Progenitor cell of endocrine pancreas (in vitro differentiated cells): ENCODE data around the gene C18orf63. TPM values are rescaled to one million over a fixed set of nuclear protein-coding genes. Genes with fewer than 3 reads are reported as not detected.
"Not testable (repeated sequence)": the region's sequence is repeated elsewhere in the genome, so short reads cannot be mapped to it uniquely, and the experiment has no call there.

Experiments
- DNase-seq: peaks from one replicate; pipeline ENCODE4 v3.0.0; 2021; ENCODE audit warnings: low spot score; ENCODE audit not compliant: unreplicated experiment
- H3K27ac Mint-ChIP-seq: 2 replicates; pipeline ENCODE4 v1.8.0; 2021; ENCODE audit warnings: mild to moderate bottlenecking, moderate library complexity, mixed read lengths
- H3K27me3 Mint-ChIP-seq: 2 replicates; pipeline ENCODE4 v1.8.0; 2021; ENCODE audit warnings: mixed read lengths
- H3K36me3 Mint-ChIP-seq: 2 replicates; pipeline ENCODE4 v1.8.0; 2022; ENCODE audit warnings: mixed read lengths; ENCODE audit not compliant: insufficient read depth
- H3K4me1 Mint-ChIP-seq: 2 replicates; pipeline ENCODE4 v1.8.0; 2021; ENCODE audit warnings: low read depth, mixed read lengths
- H3K4me3 Mint-ChIP-seq: 2 replicates; pipeline ENCODE4 v1.8.0; 2021; ENCODE audit warnings: low read depth, mild to moderate bottlenecking, moderate library complexity, mixed read lengths
- H3K9me3 Mint-ChIP-seq: 2 replicates; pipeline ENCODE4 v1.8.0; 2021; ENCODE audit warnings: low read depth, mixed read lengths
- total RNA-seq: library from RNA; stranded (reverse); gene quantifications from 2 replicates; pipeline ENCODE4 v1.2.1, GENCODE V29; 2021
- TF ChIP-seq, protein P1 (sequence below): fragments of 200-600 bp; sonication (generic); IDR thresholded peaks from one replicate; pipeline ENCODE4 v1.5.0; 2021; ENCODE audit warnings: antibody characterized with exemption, mild to moderate bottlenecking; ENCODE audit not compliant: unreplicated experiment

Gene C18orf63
- total RNA-seq, 1 donor from 2014 or later: not detected

DNA sequence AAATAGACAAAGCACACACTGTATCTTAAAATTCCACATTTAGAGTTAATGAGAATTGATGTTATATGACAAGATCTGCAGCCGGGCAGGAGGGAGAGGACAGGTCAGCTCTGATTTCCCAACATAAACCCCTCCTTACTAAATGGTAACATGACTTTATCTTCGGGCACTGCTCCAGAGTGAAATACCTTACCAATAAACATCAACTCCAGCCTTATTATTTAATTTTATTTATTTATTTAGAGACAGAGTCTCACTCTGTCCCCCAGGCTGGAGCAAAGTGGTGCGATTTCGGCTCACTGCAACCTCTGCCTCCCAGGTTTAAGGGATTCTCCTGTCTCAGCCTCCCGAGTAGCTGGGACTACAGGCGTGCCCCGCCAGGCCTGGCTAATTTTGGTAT, 25.6 kb upstream of the C18orf63 start:
- Mint-ChIP-seq H3K27me3 (no peaks in the 10 kb centered on the region), H3K27ac (no peak overlapping the region), H3K9me3 (no peaks in the 10 kb centered on the region), H3K36me3 (peaks cover 4% of the 10 kb centered on the region), H3K4me3 (peak overlapping the region; percentile 96), H3K4me1 (peaks cover 44% of the 10 kb centered on the region)
- TF ChIP-seq, protein P1, sequence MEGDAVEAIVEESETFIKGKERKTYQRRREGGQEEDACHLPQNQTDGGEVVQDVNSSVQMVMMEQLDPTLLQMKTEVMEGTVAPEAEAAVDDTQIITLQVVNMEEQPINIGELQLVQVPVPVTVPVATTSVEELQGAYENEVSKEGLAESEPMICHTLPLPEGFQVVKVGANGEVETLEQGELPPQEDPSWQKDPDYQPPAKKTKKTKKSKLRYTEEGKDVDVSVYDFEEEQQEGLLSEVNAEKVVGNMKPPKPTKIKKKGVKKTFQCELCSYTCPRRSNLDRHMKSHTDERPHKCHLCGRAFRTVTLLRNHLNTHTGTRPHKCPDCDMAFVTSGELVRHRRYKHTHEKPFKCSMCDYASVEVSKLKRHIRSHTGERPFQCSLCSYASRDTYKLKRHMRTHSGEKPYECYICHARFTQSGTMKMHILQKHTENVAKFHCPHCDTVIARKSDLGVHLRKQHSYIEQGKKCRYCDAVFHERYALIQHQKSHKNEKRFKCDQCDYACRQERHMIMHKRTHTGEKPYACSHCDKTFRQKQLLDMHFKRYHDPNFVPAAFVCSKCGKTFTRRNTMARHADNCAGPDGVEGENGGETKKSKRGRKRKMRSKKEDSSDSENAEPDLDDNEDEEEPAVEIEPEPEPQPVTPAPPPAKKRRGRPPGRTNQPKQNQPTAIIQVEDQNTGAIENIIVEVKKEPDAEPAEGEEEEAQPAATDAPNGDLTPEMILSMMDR: no peak
- no peak for DNase-seq

DNA sequence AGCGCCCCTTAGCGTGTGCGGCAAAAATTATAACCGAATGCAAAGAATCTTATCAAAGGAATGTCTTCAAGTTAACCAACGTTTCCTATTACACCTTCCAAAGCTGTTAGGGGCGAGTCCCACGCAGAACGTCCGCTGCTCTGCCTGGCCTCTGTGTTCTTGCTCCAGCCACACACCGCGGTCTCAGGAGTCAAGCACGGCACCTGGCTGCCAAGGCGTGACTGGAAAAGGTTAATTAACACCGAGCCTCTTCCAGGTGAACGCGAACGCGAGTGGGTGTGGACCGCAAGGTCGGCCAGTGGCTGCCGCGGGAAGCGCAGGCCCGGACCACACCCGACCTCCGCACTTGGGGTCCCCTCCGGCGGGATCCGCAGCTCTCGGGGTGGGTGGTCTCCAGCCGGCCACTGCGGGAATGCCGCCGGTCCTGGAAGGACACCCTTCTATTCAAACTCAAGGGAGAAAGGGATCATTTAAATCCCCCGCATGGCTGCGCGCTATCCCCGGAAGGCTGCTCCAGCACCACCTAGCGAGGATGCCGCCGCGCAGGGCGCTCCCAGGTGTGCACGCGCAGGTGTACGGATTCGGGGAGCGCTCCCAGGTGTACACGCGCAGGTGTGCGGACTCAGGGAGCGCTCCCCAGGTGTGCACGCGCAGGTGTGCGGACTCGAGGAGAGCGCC, 24.7 kb upstream of the C18orf63 start:
- H3K27me3 Mint-ChIP-seq: no peaks in the 10 kb centered on the region
- peak overlapping the region; percentile 96 for H3K4me3 Mint-ChIP-seq
- H3K36me3 Mint-ChIP-seq: peaks cover 4% of the 10 kb centered on the region
- TF ChIP-seq, protein P1: peak; percentile 55
- H3K9me3 Mint-ChIP-seq: no peaks in the 10 kb centered on the region
- DNase-seq: peak; percentile 69
- peaks cover 40% of the 10 kb centered on the region for H3K4me1 Mint-ChIP-seq
- peak overlapping the region; percentile 99 for H3K27ac Mint-ChIP-seq

DNA sequence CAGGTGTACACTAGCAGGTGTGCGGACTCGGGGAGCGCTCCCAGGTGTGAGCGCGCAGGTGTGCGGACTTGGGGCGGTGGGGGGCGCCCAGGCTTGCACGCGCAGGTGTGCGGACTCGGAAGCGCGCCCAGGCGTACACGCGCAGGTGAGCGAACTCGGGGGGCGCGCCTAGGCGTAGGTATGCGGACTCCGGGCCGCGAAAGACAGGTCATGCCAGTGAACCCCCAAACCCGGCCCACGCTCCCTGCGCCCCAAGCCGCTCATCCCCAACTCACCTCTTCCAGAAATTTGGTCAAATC, 24.2 kb upstream of the C18orf63 start:
- peaks cover 38% of the 10 kb centered on the region for H3K4me1 Mint-ChIP-seq
- peak overlapping the region; percentile 99 for H3K27ac Mint-ChIP-seq
- peaks cover 3% of the 10 kb centered on the region for H3K36me3 Mint-ChIP-seq
- TF ChIP-seq, protein P1: no peak
- H3K4me3 Mint-ChIP-seq: peak overlapping the region; percentile 96
- no peak for DNase-seq
- no peaks in the 10 kb centered on the region for H3K27me3 Mint-ChIP-seq
- H3K9me3 Mint-ChIP-seq: no peaks in the 10 kb centered on the region

DNA sequence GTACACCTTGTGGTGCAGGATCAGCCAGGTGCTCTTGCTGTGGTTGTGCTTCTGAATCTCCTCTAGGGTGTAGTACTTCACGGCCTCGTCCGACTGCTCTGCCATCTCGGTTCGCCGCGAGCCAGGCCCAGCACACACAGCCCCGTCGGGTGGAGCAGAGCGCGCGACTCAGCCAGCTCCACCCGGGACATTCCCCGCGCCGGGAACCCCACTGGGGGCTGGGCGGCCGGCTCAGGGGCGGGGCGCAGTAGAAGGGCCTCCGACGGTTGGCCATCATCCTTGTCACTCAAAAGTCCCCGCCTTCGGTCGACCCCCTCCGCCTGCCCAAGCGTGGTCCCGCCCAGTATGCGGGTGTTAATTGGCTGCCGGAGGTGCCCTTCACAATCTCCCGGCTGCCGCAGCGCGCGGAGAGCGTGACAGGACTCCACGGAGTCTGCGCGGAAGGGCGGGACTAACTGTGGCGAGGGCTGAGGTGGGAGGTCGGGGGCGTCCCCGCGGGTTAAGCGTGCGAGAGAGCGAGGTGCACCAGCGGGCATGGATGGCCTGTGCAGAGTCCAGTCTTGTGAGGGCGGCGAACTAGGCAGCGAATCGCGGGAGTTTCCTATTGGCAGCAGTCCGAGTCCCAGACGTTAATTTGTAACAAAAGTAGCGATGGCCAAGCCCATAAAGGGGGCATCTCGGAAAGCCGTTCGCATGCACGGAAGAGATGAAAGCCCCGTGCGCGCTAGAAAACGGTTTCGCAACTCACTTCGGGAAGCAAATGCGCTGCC, 23.7 kb upstream of the C18orf63 start, which contains the start of gene CYB5A:
Gene CYB5A, minus strand, starts transcription at position 193 of the 770 bp plus-strand sequence. Its CDS starts 88 bp downstream, at position 105.
- Mint-ChIP-seq H3K27me3 (no peaks in the 10 kb centered on the region), H3K4me1 (peaks cover 36% of the 10 kb centered on the region), H3K9me3 (no peaks in the 10 kb centered on the region), H3K27ac (peak within 1 kb of the TSS; percentile 99), H3K4me3 (peak within 1 kb of the TSS; percentile 96), H3K36me3 (peaks cover 1% of the 10 kb centered on the region)
- peak; percentile 99 for DNase-seq
- TF ChIP-seq, protein P1: peak; percentile 7

DNA sequence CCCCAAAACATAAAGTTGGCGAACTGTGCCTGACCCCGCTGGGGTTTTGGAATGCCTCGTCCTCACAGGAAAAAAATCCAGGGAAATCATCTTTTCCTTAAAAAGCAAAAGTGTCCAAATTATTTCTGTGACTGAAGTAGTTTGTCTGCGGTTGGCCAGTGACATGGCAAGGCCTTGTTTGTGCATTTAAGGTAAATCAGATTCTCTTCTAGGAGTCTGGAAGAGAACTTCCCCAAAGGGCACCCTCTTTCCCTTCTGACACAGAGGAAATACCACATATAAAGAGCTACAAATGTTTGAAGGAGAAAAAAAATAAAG, 23.1 kb upstream of the C18orf63 start:
- TF ChIP-seq, protein P1: no peak
- H3K4me1 Mint-ChIP-seq: peaks cover 33% of the 10 kb centered on the region
- peaks cover 1% of the 10 kb centered on the region for H3K36me3 Mint-ChIP-seq
- H3K9me3 Mint-ChIP-seq: no peaks in the 10 kb centered on the region
- H3K4me3 Mint-ChIP-seq: peak overlapping the region; percentile 96
- H3K27me3 Mint-ChIP-seq: no peaks in the 10 kb centered on the region
- peak overlapping the region; percentile 99 for H3K27ac Mint-ChIP-seq
- DNase-seq: no peak

DNA sequence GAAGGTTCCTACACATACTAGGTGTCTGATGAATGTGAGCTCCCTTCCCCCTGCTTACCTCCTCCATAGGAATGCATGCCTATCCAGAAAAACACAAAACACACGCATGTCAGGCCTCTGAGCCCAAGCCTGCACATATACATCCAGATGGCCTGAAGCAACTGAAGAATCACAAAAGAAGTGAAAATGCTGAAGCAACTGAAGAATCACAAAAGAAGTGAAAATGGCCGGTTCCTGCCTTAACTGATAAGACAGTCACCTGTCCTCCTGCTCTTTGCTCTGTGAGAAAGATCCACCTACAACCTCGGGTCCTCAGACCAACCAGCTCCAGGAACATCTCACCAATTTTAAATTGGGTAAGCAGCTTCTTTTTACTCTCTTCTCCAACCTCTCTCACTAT, 22.7 kb upstream of the C18orf63 start:
- Mint-ChIP-seq H3K27ac (peak overlapping the region; percentile 99), H3K4me3 (peak overlapping the region; percentile 96), H3K4me1 (peaks cover 29% of the 10 kb centered on the region)
- not testable (repeated sequence) for DNase-seq, H3K9me3 Mint-ChIP-seq, H3K36me3 Mint-ChIP-seq, H3K27me3 Mint-ChIP-seq
